Measurements from ENCODE around the gene FJX1.

DNA sequence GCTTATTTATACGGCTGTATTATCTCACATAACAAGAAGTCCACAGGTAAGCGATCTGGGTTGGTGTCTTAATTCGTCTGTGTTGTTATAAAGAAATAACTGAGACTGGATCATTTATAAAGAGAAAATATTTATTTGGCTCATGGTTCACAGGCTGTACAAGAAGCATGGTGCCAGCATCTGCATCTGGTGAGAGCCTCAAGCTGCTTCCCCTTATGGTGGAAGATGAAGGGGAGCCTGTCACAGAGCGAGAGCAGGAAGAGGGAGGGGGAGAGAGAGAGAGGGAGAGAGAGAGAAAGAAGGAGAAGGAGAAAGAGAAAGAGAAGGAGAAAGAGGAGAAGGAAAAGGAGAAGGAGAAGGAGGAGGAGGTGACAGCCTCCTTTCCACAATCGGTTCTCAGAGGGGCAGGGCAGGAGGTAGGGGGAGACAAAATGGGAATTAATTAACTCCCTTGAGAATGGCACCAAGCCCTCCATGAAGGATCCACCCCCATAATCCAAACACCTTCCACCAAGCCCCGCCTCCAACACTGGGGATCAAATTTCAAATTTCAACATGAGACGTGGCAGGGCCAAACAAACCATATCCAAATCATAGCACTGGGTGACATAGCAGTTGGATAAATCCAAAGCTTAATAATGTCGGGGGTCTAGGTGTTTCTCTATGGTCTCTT lies 29.3 kb downstream of the FJX1 start:
- TF ChIP-seq REST (tag by site-specific recombination; IDR thresholded peaks at IDR 0.05) (no peak), ZSCAN16 (tag by site-specific recombination; IDR thresholded peaks at IDR 0.05) (no peak), KLF16 (tag by site-specific recombination; IDR thresholded peaks at IDR 0.05) (no peak)

Data from HEK293 (cell line).